ENCODE measurements around the gene C2CD2.

DNA sequence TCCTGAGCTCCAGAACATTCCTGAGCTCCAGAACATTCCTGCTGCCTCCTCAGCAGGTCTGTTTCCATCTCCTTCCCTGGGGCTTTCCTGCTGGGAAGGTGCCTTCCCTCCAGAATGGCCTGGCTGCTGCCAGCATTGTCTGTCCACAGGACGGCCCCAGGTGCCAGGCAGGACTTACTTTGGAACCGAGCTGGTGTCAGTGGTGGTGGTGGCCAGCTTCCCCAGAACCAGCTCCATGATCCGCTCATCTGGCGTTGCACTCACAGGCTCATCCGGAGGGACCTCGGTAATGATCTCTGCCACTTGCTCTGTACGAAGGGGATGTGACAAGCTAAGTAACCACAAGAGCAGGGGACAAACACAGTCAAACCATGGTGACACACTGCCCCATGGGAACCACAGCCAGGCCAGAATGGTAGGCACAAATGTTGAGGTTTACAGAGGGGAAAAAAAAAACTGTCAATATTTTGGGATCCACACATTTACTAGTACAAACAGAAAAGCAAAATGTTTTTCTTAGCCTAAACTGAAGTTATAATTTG, 116.0 kb downstream of the C2CD2 start:
- TF ChIP-seq CTCF (IDR thresholded peaks at IDR 0.05; ENCODE audit: low read depth, low read length, poor library complexity, severe bottlenecking) = no peak
- TF ChIP-seq EZH2phosphoT487 (IDR thresholded peaks at IDR 0.05; ENCODE audit: borderline replicate concordance, low read length) = no peak
